OCI-LY7 (cell line): ENCODE measurements around the gene CEP295NL.

Experiments
- CTCF ChIP-seq: fragments of 200-600 bp; sonication (generic); conservative IDR thresholded peaks from 2 replicates; pipeline ENCODE4 v1.5.1; 2014; ENCODE audit warnings: mild to moderate bottlenecking, antibody characterized with exemption, low read length, moderate library complexity, mixed read lengths
- EZH2phosphoT487 ChIP-seq: fragments of 200-600 bp; sonication (generic); IDR thresholded peaks from 2 replicates; pipeline ENCODE4 v1.6.1; 2018; ENCODE audit warnings: low read depth, borderline replicate concordance, mild to moderate bottlenecking, mixed run types, antibody characterized with exemption, low read length, moderate library complexity, mixed read lengths

GRCh38 chr17:78891406-78892061, 11.5 kb downstream of the CEP295NL start:
- TF ChIP-seq CTCF: no peak
- no peak for TF ChIP-seq EZH2phosphoT487
